GM18499 (cell line): Measurements from ENCODE around the gene TIMM44.
"Not testable (repeated sequence)": the region's sequence is repeated elsewhere in the genome, so short reads cannot be mapped to it uniquely, and the experiment has no call there.

Experiments
- ATAC-seq: cut with Tn5 transposase; IDR thresholded peaks from one replicate; pipeline ENCODE4 v1.9.1; 2021; ENCODE audit warnings: moderate number of reproducible peaks; ENCODE audit not compliant: insufficient read depth, unreplicated experiment

The TIMM44 gene

DNA sequence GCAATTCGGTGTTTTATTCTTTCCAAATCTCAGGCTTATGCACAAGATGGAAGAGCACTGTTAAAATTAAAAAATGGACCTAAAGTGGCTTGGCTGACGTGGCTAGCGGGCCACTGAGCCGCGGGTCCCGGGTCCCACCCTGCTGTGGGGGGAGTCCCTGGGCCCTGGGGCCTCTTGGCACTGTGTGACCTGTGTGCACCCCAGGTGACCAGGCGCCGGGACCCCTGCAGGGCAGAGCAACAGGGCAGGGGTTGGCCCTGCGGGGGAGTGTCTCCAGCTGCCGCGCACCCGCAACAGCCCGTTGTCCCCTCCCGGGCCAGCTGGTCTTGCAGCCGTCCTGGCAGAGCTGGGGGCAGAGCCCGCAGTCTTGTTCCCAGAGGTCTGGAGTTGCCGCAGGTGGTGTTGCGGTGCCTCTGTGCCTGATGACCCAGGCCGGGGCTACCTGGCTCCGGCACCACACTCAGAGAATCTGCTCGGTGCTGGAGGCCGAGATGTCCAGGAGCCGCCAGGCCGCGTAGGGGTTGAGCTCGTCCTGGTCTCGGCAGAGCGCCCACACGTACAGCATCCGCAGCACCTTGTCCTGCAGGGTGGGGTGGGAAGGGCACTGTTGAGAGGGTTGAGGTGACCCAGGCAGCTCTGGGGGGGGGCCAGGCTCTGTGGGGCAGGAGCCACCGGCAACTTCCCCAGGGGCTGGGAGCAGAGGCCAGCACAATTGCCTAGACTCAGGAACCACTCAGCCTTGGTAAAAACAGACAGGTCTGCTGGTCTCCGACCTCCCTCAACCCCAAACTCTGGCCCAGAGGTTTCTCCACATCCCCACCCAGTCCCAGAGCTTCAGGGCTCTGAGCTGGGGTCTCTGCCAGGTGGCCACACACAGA, 16.5 kb downstream of the TIMM44 start:
- ATAC-seq = no peak

DNA sequence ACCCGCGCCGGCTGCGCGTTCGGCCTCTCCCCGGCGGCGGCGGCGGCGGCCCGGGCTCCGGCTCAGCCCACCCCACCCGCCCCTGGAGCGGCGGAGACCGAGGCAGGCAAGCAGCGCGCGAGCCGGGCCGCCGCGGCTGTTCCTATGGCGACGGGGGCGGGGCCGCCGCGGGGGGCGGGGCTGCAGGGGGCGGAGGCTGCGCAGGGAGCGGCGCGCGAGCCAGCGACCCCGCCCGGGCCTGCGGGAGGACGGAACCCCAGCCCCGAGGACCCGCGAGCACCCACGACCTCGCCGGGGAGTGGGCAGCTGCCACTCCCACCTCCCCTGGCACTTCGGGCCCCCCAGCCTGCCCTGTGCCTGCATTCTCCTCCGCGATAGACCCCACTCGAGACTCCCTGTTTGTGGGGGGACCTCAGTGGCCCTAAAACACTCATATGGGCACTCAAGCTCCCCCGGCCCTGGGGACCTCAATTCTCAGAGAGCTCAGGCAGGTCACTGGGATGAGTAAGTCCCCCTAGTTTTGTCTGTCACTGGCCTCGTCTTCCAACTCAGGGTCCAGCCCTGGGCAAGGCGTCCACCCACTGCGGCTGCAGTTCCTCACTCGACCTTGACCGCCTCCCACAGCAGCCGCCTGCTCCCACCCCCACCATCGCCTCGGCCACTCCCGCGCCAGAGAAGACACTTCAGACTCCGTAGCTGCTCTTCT, 17.3 kb downstream of the TIMM44 start, which contains the start of gene CTXN1:
Gene CTXN1, minus strand, starts transcription at position 115 of the 706 bp plus-strand sequence. CDS start 597 bp downstream, outside the sequence.
- ATAC-seq = no peak

DNA sequence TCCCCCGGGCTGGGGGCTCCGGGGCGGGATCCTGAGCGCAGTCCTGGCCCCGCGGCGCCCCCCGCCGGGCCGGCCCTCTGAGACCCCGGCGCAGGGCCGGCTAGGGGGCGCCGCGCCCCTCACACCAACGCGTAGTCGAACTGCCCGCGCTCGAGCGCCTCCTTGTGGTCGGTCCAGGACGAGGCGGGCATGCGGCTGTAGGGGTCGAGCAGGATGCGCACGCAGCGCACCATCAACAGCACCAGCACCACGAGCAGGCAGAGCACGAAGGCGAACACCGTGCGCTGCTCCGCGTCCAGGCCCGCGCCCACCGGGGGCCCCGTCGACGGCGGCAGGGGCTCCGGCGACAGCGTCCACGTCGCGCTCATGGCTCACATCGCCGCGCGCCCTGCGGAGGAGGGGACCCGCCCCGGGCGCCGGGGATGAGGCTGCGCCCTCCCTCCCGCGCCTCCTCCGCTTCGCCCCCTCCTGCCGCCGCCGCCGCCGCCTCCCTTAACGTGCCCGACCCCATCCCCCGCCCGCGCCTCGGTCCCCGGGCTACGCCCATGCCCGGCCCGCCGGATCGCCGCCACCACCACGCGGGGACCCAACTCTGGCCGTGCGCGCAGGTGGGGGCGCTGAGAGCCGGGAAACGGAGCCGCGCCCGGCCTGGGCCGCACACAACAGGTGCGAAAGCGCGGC, 18.2 kb downstream of the TIMM44 start:
- no peak for ATAC-seq

DNA sequence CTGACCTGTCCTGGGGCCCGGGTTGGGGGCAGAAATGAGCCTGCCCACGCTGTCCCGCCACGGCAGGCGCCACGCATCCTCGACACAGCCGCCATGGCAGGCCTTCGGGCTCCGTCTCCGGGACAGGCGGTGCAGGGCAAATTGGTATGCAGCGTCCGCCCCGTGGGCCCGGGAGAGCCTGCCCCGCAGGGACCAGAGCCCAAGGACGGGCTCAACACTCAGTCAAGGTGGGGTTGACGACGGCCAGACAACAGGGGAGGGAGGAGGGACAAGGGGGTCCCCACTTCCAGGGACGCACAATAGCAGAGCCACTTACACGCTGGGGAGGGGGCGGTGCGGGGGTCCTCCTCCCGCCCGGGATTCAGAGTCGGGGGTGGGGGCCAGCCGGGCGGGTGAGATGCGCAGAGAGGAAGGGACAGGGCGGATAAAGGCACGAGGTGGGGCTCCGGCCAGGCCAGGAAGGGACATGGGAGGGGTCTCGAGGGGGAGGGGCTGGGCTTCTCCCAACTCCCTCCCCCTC, 18.8 kb downstream of the TIMM44 start:
- ATAC-seq = no peak

DNA sequence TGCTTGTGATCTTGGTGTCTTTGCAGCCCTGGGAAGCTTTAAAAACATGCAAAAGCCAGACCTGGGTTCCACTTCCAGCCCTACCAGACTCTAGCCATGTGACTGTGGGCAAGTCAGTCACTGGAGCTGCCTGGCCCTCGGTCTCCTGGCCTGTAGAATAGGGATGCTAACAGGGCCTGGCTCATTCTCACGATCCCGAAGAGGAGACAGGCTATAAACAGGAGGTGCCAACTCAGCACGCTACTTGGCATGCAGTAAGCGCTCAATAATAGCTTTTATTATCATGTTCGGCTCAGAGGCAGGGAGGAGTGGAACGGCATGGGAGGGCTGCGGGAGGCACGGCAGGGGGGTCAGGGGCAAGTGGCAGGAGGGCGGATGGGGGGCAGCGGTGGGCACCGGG, 19.2 kb downstream of the TIMM44 start:
- ATAC-seq = no peak

DNA sequence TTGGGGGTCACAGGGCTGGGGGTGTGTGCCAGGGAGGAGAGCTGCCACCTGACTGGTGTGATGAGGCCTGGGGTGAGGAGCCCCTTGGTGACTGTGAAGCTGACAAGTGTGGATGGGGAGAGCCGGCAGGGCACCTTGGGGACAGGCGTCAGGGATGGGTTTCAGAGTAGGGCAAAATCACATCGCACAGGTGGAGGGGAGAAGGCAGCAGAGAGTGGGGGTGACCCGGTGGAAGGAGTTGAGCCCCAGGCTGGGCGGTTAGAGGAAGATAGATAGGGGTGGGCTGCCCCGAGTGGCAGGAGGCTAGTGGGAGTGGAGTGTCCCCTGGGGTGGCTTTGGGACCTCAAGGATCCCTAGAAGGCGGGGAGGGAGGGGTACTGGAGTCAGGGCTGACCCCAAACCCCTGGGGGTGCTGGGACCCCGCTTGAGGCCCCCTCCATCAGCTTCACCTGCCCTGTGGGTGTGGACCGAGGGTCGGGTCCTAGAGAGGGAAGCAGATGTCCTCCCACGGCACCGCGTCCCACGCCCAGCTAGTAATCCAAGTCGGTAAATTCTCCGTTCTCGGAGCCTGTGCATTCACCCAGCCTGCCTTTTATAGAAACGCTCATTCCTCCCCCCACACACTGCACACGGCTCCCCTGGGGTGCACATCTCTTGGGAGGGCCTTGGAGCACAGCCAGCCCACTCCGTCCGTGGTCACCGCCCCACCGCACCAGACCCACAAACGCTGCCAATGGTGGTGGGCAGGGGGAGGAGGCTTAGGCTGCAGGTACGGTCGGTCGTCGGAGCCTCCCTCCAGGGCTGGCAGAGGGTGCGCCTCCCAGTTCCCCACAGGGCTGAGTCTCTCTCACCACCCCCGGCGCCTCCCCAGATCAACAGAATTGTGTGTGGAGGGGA, 19.9 kb downstream of the TIMM44 start:
- ATAC-seq = no peak

DNA sequence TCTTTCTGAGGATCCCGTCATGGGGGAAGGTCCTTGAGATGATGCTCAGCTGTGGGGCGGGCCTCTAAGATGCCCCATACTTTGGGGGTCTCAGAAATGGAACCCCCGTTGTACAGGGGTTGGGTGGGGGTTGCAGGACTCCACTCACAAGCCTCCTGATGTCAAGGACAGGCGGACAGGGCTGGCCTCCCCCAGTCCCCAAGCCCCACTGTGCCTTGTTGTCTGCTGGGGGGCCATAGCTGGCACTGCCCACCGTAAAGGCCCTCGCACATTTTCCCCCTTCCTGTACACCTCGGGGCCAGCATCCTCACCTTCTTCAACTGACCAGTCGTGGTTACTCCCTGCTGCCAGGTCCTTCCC, 20.6 kb downstream of the TIMM44 start:
- ATAC-seq = no peak

DNA sequence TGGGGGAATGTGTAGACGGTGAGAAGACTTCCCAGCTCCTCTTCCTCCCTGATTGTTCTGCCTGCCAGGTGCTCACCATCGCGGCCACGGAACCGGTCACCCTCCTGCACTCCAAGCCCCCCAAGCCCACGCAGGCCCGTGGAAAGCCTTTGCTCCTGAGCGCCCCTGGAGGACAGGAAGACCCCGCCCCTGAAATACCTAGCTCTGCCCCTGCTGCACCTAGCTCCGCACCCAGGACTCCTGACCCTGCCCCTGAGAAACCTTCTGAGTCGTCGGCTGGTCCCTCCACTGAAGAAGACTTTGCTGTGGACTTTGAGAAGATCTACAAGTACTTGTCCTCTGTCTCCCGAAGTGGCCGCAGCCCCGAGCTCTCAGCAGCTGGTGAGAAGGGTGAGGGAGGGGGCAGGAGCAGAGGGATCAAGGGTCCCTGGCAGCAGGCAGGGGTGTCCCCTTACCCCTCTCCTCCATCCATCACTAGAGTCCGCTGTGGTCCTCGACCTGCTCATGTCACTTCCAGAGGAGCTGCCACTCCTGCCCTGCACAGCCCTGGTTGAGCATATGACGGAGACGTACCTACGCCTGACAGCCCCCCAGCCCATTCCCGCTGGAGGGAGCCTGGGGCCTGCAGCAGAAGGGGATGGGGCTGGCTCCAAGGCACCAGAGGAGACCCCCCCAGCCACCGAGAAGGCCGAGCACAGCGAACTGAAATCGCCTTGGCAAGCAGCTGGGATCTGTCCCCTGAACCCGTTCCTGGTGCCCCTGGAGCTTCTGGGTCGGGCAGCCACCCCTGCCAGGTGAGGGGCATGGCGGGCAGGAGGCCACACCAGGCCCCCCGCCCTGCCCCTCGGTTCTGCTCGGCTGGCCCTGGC, 21.3 kb downstream of the TIMM44 start:
- no peak for ATAC-seq

DNA sequence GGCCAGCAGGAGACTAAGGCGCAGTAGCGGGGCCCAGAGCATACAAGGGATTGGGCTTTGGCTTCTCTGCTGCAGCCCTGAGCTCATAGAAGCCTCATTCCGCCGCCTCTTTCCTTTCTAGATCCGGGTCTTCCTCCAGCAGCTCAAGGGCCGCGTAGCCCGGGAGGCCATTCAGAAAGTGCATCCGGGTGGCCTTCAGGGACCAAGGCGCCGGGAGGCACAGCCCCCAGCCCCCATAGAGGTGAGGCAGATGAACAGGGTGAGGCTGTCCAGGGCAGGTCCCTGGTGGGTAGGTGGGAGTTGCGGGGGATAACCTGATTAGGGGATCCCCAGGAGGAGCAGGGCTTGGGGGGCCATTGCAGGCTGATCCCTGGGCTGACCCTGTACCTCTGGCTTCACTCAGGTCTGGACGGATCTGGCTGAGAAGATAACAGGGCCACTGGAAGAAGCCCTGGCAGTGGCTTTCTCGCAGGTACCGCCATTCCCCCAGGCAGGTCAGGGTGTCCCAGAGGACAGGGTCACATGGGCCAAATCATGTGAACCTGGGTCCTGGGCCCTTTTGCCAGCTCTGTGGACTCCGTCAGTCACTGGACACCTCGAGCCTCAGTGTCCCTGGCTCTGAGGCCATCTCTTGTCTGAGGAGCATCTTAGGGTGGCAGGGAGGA, 22.0 kb downstream of the TIMM44 start:
- ATAC-seq = no peak

DNA sequence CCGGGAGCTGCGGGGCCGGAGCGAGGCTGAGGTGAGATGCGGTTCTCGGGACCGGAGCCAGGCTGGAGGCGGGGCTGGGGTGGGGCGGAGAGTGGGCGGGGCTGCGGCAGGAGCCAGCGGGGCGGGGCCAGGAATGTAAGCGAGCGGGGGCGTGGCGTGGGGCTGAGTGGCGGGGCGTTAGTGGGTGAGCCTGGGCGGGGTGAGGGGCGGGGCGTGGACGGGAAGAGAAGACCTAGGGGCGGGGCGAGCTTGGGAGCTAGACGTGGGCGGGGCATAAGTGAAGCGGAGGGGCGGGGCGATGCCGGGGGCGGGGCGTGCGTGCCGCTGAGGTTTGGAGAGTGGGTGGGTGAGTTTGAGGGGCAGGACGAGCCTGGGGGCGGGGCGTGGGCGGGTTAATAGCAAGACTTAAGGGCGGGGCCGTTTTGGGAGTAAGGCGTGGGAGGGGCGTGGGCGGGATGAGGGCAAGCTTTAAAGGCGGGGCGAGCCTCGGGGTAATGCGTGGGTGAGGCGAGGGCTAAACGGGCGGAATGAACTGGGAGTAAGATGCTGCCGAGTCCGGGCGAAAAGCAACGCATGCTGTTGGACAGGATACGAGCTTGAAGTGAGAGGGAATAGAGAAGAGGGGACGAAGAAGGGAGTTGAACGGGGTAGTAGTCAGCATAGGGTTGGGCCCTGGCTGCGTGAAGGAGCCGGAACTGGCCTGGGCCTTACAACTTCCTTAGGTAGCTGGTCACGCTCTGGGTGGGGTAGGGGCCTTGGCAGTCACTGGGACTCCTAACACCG, 22.8 kb downstream of the TIMM44 start:
- peak; percentile 30 for ATAC-seq

DNA sequence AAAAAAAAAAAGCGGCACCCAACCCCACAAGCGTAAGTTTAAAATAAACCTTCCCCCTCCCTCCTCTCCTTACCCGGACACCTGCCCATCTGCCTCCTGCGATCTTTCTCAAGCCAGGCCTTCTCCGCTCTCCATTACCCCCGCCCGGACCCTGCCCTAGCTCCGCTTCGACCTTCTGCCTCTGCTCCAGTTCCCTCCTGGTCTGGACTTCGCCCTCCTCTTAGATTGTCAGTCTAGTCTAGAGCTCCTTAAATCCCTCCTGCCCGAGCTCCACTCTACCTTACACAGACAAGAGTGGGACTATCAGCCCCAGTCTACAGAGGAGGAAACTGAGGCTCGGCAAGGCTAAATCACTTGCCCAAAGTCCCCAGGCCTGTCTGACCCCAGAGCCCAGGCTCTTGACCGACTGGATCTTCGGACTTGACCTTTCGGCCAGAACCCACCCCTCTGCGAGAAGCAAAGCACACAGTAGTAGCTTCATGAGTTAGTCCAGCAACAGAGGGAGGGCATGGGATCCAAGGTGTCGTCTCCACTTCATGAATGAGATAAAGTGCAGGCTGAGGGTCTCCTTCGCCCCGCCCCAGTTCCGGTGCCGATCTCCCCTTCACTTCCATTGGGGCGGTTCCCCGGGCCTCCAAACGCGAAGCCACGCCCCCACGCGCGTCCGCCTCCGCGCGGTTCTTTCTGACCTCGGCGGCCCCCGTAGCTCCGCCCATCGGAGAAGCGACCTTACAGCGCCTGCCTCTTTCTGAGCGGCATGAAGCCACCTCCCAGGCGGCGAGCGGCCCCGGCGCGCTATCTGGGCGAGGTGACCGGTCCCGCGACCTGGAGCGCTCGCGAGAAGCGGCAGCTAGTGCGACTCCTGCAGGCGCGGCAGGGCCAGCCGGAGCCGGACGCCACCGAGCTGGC, 23.6 kb downstream of the TIMM44 start, which contains the start of gene SNAPC2:
Gene SNAPC2, plus strand, starts transcription at position 729 of the 909 bp plus-strand sequence. Its CDS starts 29 bp downstream, at position 758.
- peak; percentile 42 for ATAC-seq

DNA sequence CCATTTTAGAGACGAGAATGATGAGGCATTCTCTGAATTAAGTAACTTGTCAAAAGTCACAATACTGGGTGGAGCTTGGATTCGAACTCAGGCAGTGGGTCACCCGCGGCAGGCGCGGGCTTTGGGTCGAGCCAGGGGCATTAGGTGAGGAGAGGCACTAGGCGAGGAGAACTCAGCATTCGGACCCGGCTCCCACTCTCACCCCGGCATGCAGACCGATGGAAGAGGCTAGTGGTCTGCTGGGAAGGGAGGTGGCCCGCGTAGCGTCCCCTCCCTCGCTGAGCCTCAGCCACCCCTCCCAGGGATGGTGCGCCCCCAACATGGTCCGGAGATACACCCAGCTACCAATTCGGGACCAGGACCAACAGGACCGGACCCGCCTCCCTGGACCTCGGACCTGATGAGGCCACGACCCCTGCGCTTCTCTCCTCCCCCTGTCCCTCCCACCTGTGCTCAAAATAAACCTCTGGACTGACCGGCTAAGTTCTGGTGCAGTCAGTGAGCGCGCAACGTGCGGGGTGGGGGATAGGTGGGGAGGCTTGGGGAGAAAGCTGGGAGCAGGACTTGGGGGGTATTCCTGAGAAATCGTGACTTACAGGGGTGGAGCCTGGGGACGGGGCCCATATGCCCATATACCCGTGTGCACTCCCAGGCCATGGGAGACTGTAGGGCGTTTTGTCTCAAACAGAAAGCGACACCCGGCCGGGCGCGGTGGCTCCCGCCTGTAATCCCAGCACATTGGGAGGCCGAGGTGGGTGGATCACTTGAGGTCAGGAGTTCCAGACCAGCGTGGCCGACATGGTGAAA, 24.6 kb downstream of the TIMM44 start:
- ATAC-seq = no peak

DNA sequence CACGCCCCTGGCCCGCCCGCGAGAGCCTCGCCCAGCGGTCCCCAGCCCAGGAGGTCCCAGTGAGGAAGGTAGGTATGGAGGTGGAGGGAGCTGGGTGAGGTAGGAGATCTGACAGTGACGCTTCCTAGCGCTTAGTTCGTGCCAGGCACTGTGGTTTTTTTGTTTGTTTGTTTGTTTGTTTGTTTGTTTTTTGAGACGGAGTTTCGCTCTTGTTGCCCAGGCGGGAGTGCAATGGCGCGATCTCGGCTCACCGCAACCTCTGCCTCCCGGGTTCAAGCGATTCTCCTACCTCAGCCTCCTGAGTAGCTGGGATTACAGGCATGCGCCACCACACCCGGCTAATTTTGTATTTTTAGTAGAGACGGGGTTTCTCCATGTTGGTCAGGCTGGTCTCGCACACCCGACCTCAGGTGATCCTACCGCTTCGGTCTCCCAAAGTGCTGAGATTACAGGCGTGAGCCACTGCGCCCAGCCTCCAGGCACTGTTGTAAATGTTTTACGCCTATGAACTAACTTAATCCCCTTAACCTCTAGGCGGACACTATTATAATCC, 25.3 kb downstream of the TIMM44 start:
- not testable (repeated sequence) for ATAC-seq

DNA sequence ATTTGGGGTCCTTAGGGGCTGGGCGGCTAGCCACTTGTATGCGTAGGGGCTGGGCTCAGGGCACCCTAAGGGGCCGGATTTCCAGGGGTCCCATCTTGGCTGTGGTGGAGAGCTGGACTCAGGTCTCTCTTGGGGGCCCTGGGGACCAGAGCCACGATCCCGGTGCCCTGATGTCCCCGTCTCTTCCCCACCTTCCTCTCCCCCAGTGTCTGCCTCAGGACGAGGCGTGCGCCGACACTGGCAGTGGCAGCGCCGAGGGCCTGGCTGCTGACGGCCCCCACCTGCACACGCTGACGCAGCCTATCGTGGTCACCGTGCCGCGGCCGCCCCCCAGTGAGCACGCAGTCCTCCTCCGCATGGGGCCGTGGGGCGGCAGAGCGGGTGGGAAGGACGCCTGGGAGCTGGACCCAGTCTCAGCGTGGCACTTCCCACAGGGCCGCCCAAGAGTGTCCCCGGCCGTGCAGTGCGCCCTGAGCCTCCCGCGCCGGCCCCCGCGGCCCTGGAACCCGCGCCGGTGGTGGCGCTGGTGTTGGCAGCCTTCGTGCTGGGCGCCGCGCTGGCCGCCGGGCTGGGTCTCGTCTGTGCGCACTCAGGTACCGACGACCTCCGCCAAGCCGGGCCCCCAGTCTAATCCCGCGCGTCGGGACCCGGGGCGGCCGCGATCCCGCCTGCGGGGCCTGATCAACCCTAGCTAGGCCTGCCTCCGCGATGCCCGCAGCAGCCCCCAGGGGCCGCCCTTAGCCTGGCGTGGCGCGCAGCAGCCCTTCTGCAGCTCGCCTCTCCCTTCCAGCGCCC, 26.0 kb downstream of the TIMM44 start:
- no peak for ATAC-seq

DNA sequence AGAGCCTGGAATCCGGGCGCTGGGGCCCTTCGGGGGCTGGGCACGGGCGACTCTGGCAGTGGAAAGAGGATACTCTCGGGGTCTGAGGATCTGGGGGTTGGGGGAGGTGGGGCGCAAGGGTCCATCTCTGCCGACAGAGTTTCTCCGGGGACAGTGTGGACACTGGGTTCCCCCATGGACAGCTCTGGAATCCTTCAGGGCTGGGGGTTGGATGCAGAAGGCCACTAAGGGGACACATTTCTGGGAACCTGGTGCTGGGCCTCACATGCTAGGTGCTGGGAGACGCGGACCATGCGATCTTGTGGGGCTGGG, 26.6 kb downstream of the TIMM44 start:
- no peak for ATAC-seq
